ENCODE measurements around the gene SLC10A7.

- TF ChIP-seq POLR2AphosphoS5 (IDR thresholded peaks at IDR 0.05) (no peak), CTCF (IDR thresholded peaks at IDR 0.05) (no peak), POLR2A (IDR thresholded peaks at IDR 0.05) (no peak)
Observed at GRCh38 chr4:146472404-146472803, 49.3 kb downstream of the SLC10A7 start.
